ENCODE measurements around the gene CYP27B1. TPM values are rescaled to one million over a fixed set of nuclear protein-coding genes. Genes with fewer than 3 reads are reported as not detected.
"Not testable (repeated sequence)": the region's sequence is repeated elsewhere in the genome, so short reads cannot be mapped to it uniquely, and the experiment has no call there.

Gene CYP27B1
- total RNA-seq, 1 experiment from 2014 or later, result 0.69 TPM

DNA sequence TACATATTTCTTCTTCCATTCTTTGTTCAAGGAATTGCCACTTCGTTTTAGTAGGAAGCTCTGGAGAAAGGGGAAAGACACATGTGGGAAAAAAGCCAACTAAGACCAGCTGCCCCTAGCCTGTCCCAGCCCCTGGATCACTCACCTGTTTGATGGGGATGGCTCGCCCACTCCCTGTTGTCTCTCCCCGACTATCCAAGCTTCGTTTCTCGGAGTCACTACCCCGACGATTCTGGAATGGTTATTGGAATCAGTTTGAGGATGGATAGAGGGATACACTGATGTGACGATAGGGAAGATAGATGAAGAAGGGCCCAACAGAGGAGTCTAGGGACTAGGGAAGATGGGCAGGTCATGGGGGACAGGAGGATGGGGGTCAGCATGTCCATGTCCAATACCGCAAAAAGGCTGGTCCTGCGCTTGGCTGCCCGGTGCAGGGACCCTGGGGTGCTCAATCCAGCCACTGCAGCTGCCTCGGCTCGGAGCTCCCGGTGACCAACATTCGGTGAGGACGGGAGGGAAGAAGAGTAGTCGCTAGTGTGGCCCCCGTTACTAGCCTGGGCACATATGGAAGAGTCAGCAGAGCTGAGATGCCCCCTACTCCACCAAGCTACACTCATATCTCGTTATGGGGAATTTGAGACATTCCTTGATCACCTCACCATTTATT lies 35.3 kb downstream of the CYP27B1 start:
- in situ Hi-C loops (cut with HindIII; ENCODE audit: low pct_unique_long_range_greater_than_20kb, low sequenced_read_pairs), result no loop called here
- no peak for DNase-seq (ENCODE audit: low read depth, low spot score)

- in situ Hi-C loops (cut with HindIII; ENCODE audit: low pct_unique_long_range_greater_than_20kb, low sequenced_read_pairs), result no loop called here
- no peak for DNase-seq (ENCODE audit: low read depth, low spot score)
Measured at GRCh38 chr12:57730336-57731067, 36.4 kb downstream of the CYP27B1 start.

DNA sequence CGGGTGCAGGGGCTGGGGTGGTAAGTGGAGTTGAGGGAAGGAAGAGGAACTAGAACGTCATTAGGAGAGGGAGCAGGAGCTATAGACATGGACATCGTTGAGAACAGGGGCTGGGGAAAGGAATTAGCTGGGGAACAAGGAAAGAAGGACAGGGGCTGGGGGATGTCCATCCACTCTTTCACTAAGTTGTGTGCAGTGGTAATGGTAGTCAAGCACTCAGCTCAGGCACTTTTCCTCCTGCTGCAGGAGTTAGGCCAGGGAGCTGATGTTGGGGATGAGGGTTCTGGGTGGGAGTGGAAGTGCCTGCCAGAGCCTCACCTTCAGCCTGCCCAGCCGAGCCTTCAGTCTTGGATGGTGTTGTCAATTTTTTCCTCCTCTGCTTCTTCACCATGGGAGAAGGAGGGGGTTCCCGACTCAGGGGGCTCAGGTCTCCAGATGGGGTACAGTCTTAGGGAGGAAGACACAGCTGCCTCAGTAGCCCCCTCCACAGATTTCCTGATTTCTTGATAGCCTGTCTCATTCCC lies 37.5 kb downstream of the CYP27B1 start:
- DNase-seq (ENCODE audit: low read depth, low spot score), result no peak
- in situ Hi-C loops (cut with HindIII; ENCODE audit: low pct_unique_long_range_greater_than_20kb, low sequenced_read_pairs), result no loop called here

GRCh38 chr12:57727758-57728395 lies 39.0 kb downstream of the CYP27B1 start:
- DNase-seq (ENCODE audit: low read depth, low spot score), result no peak
- in situ Hi-C loops (cut with HindIII; ENCODE audit: low pct_unique_long_range_greater_than_20kb, low sequenced_read_pairs), result no loop called here

DNA sequence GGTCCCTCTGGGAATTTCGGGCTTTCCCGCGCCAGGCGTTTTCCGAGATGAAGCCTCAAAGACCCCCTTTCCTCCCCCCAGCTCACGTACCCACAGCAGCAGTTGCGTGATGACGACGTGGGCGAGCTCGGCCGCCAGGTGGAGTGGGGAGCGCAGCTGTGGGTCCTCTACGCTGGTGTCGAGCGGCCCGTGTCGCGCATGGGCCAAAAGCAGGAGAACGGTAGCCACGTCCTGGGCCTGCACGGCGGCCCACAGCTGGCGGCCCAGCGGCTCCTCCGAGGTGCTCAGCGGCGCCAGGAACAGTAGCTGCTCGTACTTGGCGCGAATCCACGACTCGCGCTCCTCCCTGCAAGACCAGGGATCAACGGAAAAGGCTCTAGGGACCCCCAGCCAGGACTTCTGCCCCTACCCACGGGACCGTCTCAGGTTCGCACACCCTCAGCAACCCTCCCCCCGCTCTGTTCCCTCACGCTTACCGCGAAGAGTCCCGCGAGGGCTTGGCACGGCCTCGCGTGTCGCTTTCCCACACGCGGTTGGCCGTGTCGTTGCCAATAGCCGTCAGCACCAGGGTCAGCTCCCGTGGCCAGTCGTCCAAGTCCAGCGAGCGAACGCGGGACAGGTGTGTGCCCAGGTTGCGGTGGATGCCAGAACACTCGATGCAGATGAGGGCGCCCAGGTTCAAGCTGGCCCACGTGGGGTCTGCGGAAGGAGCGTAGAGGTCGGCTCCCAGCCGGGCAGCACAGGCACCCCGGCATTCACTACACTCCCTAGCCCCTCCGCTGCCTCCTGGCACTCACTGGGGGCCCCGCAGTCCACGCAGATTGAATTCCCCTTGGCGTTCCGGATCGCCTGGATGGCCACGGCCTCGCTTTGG lies 39.8 kb downstream of the CYP27B1 start:
- no peak for DNase-seq (ENCODE audit: low read depth, low spot score)
- in situ Hi-C loops (cut with HindIII; ENCODE audit: low pct_unique_long_range_greater_than_20kb, low sequenced_read_pairs), result no loop called here

DNA sequence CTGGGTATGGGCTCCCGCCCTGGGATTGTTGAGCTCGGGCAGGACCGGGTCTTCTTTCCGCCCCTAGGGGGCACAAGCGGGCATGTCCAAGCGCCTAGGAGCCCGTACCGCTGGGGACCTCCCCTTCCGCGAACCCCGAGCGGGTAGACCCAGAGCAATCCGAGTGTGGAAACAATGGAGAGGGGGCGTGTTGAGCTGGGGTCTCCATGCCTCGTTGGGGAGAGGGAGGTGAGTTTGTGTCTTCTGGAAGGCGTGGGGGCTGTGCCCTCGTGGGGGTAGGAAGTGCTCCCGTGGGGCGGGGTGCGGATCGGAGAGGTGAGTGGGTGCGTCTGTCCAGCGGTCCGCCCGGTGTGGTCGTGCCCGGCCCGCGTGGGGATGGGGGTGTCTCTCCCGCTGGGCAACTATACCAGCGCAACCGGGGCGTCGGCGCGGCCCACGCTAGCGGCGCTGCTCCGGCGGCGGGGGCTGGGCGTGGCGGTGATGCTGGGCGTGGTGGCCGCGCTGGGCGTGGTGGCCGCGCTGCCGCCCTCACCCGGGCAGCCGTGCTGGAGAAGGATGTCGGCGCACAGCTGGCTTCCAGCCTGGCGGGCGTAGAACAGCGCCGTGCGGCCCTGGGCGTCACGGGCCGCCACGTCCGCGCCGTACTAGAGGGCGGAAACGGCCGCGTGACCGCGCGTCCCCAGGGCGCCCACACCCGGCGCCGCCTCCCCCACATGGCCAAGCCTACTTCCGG lies 40.6 kb downstream of the CYP27B1 start:
- in situ Hi-C loops (cut with HindIII; ENCODE audit: low pct_unique_long_range_greater_than_20kb, low sequenced_read_pairs), result no loop called here

GRCh38 chr12:57725851-57726150 lies 41.1 kb downstream of the CYP27B1 start:
- DNase-seq (ENCODE audit: low read depth, low spot score), result no peak
- in situ Hi-C loops (cut with HindIII; ENCODE audit: low pct_unique_long_range_greater_than_20kb, low sequenced_read_pairs), result no loop called here

More for the DNA sequence above, 40.6 kb downstream of the CYP27B1 start:
- peak; percentile 88 for DNase-seq (ENCODE audit: low read depth, low spot score)

DNA sequence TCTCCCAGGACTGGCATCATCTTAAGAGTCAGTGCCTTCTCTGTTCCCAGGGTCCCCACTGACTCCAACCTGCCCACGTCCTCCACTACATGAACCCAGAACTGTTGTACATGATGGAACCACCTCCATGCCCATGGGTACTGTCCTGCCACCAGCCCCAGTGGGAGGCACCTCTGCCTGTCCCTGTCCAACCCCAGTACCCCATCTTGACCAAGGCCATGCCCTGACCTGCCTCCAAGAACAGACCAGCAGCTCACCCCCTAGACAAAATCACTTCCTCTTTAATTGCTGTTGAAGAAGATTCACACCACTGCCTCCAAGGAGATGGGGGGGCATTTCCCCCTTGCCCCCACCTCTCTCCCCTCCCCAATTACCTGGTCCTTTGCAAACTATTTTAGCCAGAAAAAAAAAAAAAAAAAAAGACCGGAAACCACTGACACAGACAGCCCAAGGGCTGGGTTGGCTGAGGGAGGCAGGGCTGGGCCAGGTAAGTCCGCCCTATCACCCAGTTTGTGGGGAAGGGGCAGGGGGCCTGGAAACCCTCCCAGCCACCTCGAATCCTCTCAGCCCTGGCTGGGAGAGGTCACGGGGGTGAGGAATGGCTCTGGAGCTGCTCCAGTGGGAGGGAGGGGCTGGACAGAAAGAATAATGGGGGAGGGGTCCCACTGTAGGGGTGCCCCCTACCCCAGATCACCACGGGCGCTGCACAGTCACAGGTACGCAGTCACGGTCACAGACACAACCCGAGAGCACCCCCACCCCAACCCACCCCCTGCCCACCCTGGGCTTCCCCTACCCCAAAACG lies 41.7 kb downstream of the CYP27B1 start:
- in situ Hi-C loops (cut with HindIII; ENCODE audit: low pct_unique_long_range_greater_than_20kb, low sequenced_read_pairs), result no loop called here
- DNase-seq (ENCODE audit: low read depth, low spot score), result no peak

- in situ Hi-C loops (cut with HindIII; ENCODE audit: low pct_unique_long_range_greater_than_20kb, low sequenced_read_pairs), result no loop called here
- no peak for DNase-seq (ENCODE audit: low read depth, low spot score)
Measured at GRCh38 chr12:57724003-57724935, 42.6 kb downstream of the CYP27B1 start.

GRCh38 chr12:57723630-57723962 lies 43.3 kb downstream of the CYP27B1 start:
- no peak for DNase-seq (ENCODE audit: low read depth, low spot score)
- in situ Hi-C loops (cut with HindIII; ENCODE audit: low pct_unique_long_range_greater_than_20kb, low sequenced_read_pairs), result no loop called here

GRCh38 chr12:57722716-57723629 lies 43.9 kb downstream of the CYP27B1 start:
- in situ Hi-C loops (cut with HindIII; ENCODE audit: low pct_unique_long_range_greater_than_20kb, low sequenced_read_pairs), result no loop called here
- DNase-seq (ENCODE audit: low read depth, low spot score), result no peak

- in situ Hi-C loops (cut with HindIII; ENCODE audit: low pct_unique_long_range_greater_than_20kb, low sequenced_read_pairs); DNase-seq (ENCODE audit: low read depth, low spot score): not testable (repeated sequence)
Measured at GRCh38 chr12:57721846-57722608, 44.9 kb downstream of the CYP27B1 start.

GRCh38 chr12:57720606-57721595 lies 46.0 kb downstream of the CYP27B1 start:
- in situ Hi-C loops (cut with HindIII; ENCODE audit: low pct_unique_long_range_greater_than_20kb, low sequenced_read_pairs), result no loop called here
- DNase-seq (ENCODE audit: low read depth, low spot score), result no peak

Measured in SK-MEL-5 (cell line).